ENCODE data around the gene SND1.

GRCh38 chr7:128135515-128136214 lies 483.7 kb downstream of the SND1 start:
- TF ChIP-seq CTCF (IDR thresholded peaks at IDR 0.05) (peak; percentile 42 to 92 (median 86)), EP300 (IDR thresholded peaks at IDR 0.05; ENCODE audit: low read depth) (no peak), POLR2AphosphoS5 (IDR thresholded peaks at IDR 0.05) (no peak)

All from transverse colon (tissue), 4 donors.